Measurements from ENCODE around the gene RABAC1.

DNA sequence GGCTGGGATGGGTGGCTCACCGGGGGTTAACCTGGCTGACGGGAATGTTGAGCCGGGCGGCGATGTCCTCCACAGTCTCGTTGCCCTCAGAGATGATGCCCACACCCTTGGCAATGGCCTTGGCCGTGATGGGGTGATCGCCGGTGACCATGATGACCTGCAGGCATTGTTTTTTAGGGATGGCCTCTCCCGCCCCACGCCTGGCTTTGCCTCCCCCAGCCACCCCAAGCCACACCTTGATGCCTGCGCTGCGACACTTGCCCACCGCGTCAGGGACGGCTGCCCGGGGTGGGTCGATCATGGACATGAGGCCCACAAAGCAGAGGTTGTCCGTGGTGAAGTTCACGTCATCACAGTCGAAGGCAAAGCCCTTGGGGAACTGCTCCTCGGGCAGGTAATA, 18.8 kb upstream of the RABAC1 start:
- TF ChIP-seq, protein P1, sequence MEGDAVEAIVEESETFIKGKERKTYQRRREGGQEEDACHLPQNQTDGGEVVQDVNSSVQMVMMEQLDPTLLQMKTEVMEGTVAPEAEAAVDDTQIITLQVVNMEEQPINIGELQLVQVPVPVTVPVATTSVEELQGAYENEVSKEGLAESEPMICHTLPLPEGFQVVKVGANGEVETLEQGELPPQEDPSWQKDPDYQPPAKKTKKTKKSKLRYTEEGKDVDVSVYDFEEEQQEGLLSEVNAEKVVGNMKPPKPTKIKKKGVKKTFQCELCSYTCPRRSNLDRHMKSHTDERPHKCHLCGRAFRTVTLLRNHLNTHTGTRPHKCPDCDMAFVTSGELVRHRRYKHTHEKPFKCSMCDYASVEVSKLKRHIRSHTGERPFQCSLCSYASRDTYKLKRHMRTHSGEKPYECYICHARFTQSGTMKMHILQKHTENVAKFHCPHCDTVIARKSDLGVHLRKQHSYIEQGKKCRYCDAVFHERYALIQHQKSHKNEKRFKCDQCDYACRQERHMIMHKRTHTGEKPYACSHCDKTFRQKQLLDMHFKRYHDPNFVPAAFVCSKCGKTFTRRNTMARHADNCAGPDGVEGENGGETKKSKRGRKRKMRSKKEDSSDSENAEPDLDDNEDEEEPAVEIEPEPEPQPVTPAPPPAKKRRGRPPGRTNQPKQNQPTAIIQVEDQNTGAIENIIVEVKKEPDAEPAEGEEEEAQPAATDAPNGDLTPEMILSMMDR (IDR thresholded peaks at IDR 0.05): no peak
- no peak for TF ChIP-seq POLR2A (IDR thresholded peaks at IDR 0.05)
- no peak for TF ChIP-seq POLR2AphosphoS5 (IDR thresholded peaks at IDR 0.05)
